ENCODE measurements around the gene ALG13. TPM values are rescaled to one million over a fixed set of nuclear protein-coding genes. Genes with fewer than 3 reads are reported as not detected.

The ALG13 gene
- total RNA-seq, 1 experiment from 2014 or later: 36.2 TPM

GRCh38 chrX:111695297-111695880, 14.4 kb downstream of the ALG13 start:
- H3K9me3 Mint-ChIP-seq: no peaks in the 10 kb centered on the region
- no peaks in the 10 kb centered on the region for H3K27me3 Mint-ChIP-seq (ENCODE audit: low read depth)
- H3K36me3 Mint-ChIP-seq: peaks cover 6% of the 10 kb centered on the region; the same call in 1 of the 2 replicates
- no peak for TF ChIP-seq ZNF396 (CRISPR knock-in tag; IDR thresholded peaks at IDR 0.05; ENCODE audit: borderline replicate concordance)
- TF ChIP-seq NFYB (CRISPR knock-in tag; conservative IDR thresholded peaks at IDR 0.05; ENCODE audit: low read depth): no peak
- peaks cover 3% of the 10 kb centered on the region; the same call in 1 of the 2 replicates for H3K4me1 Mint-ChIP-seq
- CTCF ChIA-PET: no interaction called here
- no peak for ATAC-seq
- POLR2A ChIA-PET: no interaction called here
- DNase-seq (ENCODE audit: low spot score): no peak
- H3K27ac Mint-ChIP-seq: no peak overlapping the region
- no peak overlapping the region for H3K4me3 Mint-ChIP-seq

- Mint-ChIP-seq H3K36me3 (peaks cover 15% of the 10 kb centered on the region), H3K4me3 (no peak overlapping the region), H3K27ac (peak overlapping the region; percentile 38; the same call in 1 of the 2 replicates), H3K4me1 (no peaks in the 10 kb centered on the region), H3K27me3 (ENCODE audit: low read depth) (no peaks in the 10 kb centered on the region), H3K9me3 (no peaks in the 10 kb centered on the region)
- CTCF ChIA-PET: interaction anchor here (0.6 to 0.8 kb wide), 2 partner anchors 16 to 103 kb away, joined by 3 read pairs; no protein-coding TSS in a partner anchor
- DNase-seq (ENCODE audit: low spot score) (no peak), ATAC-seq (no peak)
- POLR2A ChIA-PET: interaction anchor here (0.7 kb wide), 1 partner anchor 19 kb away, joined by 7 read pairs; no protein-coding TSS in a partner anchor
- no peak for TF ChIP-seq ZNF416 (CRISPR knock-in tag; IDR thresholded peaks at IDR 0.05)
- TF ChIP-seq CREB1 (CRISPR knock-in tag; IDR thresholded peaks at IDR 0.05): no peak
- no peak for TF ChIP-seq ERG (CRISPR knock-in tag; IDR thresholded peaks at IDR 0.05)
- no peak for TF ChIP-seq SP1 (CRISPR knock-in tag; conservative IDR thresholded peaks at IDR 0.05)
- no peak for TF ChIP-seq TCF7 (CRISPR knock-in tag; IDR thresholded peaks at IDR 0.05; ENCODE audit: low read depth)
- TF ChIP-seq E2F5 (CRISPR knock-in tag; IDR thresholded peaks at IDR 0.05): no peak
- no peak for TF ChIP-seq PRDM15 (CRISPR knock-in tag; IDR thresholded peaks at IDR 0.05)
- TF ChIP-seq AR (CRISPR knock-in tag; IDR thresholded peaks at IDR 0.05): no peak
- TF ChIP-seq ZNF425 (CRISPR knock-in tag; conservative IDR thresholded peaks at IDR 0.05): no peak
- TF ChIP-seq JUN (CRISPR knock-in tag; IDR thresholded peaks at IDR 0.05): no peak
- no peak for TF ChIP-seq PREB (CRISPR knock-in tag; IDR thresholded peaks at IDR 0.05; ENCODE audit: borderline replicate concordance)
- no peak for TF ChIP-seq HMGXB4 (CRISPR knock-in tag; IDR thresholded peaks at IDR 0.05)
- TF ChIP-seq USF1 (CRISPR knock-in tag; IDR thresholded peaks at IDR 0.05): no peak
- no peak for TF ChIP-seq MXD4 (CRISPR knock-in tag; IDR thresholded peaks at IDR 0.05; ENCODE audit: borderline replicate concordance)
Observed at GRCh38 chrX:111719426-111720210, 38.6 kb downstream of the ALG13 start.

Data from WTC11 (cell line).